GM21619 (cell line): Measurements from ENCODE around the gene CAMK4.

Source experiments
- ATAC-seq: cut with Tn5 transposase; IDR thresholded peaks from one replicate; pipeline ENCODE4 v1.9.1; 2021; ENCODE audit not compliant: unreplicated experiment

Gene CAMK4

DNA sequence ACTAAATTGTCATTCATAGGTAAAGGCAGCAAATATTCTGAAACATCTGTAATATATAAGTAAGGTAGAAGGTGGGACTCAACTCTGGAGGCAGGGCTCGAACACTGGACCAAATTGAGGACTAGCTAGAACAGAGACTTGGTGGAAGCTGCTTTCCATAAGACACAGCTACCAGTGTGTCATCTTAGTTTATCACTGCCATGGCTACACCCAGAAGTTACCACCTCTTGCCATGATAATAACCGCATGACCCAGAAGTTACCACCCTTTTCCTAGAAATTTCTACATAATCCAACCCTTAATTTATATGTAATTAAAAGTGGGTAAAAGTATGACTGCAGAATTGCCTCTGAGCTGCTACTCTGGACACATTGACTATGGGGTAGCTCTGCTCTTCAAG is 188.4 kb downstream of the CAMK4 start:
- no peak for ATAC-seq

DNA sequence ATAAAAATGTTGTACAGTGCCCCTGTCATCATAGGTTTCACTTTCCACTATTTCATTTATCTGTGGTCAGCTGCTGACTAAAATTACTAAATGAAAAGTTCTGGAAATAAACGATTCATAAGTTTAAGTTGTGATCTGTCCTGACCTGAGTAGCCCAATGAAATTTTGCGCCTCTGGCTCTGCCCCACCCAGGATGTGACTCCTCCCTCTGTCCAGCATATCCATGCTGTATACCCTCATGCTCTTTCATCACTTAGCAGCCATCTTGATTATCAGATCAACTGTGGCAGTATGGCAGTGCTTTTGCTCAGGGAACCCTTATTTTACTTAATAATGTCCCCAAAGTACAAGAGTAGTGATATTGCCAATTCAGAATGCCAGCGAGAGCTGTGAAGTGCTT is 190.9 kb downstream of the CAMK4 start:
- no peak for ATAC-seq

DNA sequence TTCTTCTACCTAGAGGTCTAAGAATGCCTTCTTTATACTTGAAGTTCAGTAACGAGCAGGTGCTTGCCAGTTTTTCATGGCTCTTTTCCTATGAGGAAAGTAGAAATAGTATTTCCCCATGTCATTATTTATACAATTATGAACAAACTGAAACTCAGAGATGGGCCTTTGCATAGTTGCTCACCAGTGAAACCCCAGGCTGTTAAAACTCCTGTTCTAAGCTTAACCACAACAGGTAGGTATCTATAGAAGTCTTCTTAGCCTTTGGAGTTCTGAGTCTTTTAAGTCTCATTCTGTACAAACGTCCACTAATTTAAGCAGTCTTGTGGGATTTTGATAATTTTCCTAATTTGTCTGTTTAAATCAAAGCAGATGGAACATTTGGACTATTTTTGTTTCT is 198.1 kb downstream of the CAMK4 start:
- peak; percentile 74 for ATAC-seq

DNA sequence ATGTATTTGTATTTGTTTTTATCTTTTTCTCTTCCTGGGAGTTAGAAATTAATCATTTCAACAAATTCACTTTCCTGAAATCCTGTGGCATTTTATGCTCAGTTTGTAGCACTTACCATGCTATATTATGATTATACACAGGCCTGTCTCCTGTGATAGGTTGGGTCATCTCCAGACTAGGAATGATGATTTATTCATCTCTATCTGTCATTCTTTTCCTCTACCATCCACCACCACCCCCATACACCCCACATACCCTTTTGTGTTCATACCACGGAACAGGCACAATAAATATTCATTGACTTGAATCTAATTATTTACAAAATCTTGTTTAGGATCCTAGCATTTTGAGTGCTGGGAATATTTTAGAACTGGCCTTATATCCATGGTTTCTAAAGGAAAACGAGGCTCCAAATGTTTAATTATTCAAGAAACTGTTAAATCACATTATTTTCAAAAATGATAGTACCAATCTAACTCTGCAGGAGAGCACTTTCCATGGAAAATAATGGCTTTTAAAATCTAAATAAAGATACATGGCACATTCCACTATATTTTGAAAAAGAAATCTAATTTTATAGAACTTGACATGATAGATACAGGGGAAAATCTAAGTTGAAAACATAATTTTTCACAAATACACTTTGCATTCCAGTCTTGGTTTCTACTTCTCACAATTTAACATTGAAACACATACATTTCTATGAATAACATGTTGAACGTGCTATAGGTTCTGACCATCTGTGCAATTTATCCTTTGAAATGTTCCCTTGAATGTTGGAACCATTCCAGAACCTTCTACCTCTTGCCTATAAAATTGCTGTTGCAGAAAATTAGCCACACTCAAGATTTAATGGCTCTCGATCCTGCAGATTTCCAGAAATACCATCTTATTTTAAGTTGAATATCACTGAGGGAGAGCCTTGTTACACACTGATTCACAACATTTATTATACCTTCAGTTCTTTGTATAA is 198.8 kb downstream of the CAMK4 start:
- ATAC-seq = no peak

DNA sequence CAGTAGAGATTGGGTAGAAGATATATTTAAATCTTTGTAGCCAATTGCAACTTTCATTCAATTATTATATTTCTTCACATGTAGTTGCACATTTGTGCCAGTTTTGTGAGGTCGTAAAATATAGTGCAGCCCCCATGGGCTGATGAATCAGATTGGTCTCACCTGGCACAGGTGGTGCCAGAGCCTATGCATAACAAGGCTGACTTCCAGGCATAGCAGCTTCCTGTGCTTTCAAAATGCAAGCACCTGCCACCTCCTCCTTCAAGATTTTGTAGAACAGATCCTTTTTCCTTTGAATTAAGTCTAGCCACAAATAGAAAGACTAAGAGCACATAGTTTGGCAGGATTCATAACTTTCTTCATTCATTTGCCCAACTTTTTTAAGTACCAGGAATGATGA is 201.0 kb downstream of the CAMK4 start:
- no peak for ATAC-seq

DNA sequence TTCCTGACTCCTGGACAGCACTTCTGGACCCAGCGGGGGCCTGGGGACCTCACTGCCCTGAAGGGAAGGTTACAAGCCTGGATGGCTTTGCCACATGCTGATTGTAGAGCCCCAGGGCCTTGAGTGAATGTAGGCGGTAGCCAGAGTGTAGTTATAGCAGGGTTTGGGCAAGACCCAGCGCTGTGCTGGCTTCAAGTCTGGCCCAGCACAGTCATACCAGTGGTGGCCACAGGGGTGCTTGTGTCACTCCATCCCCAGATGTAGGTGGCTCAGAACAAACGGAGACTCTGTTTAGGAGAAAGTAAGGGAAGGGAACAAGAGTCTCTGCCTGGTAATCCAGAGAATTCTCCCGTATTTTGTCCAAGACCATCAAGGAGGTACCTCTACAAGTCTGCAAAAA is 203.6 kb downstream of the CAMK4 start:
- ATAC-seq = no peak

DNA sequence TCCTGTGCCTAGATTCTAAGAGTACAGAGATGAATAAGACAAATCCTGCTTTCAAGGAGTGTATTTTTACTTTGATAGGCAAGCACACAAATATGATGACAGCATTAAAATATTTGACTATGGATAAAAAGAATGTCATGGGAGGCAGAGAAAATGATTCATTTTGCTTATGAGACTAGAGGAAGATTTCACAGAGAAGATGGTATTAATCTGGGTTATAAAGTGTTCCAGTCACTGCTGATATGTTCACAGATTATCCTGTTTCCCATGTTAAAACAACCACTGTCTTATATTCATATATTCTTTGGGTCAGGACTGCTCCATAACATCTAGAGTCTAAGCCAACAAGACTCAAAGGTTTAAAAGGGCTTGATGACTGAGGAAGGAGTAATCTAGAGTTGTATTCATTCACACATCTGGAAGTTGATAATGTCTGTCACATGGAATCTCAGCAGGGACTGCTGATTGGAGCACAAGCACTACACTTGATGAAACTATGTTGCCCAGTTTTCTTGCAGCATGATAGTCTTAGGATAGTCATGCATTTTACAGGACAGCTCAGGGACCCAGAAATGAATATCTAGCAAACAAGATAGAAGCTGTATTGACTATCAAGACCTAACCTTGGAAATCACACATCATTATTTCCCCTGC is 208.8 kb downstream of the CAMK4 start:
- ATAC-seq = no peak

DNA sequence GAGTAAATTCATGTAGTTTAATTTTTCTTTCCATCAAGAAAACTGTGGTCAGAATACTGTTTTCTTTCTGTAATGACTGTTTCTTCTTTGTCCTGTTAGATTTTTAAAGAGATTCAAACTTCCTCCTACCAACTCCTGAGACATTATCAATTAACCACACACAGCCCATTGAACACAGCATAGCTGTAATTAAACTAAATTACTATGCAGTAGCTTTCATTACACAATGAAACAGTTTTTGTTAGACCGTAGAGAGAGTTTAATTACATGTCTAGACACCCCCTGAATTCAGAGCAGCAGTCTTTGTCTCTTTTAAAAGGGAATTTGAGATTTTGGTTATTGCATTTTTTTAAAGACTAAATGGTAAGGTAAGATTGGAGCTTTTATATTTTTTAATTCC is 210.6 kb downstream of the CAMK4 start:
- no peak for ATAC-seq

DNA sequence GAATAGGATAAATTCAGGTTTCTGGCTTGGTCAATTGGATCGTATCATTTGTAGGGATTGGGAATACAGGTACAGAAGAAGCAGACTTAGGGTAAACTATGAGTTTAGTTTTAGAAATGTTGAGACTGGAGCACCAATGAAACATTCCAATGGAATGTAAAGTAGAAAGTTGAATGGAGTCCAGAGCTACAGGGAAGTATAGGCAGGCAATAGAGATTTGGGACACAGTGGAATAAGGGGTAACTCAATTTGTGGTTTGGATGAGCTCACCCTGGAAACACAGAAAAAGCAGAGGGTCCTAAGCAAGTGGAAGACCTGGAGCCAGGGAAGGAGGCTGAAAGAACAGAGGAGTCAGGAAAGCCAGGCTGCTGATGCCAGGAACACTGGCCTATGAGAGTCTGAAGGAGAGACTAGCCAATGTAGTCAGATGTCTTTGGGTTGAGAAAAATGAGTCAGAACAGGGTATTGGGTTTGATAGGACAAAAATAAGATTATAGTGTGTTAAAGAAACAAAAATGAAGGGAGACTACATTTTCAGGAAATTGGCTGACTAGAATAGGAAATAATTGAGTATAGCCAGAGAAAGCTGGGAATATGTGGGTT is 215.4 kb downstream of the CAMK4 start:
- no peak for ATAC-seq

DNA sequence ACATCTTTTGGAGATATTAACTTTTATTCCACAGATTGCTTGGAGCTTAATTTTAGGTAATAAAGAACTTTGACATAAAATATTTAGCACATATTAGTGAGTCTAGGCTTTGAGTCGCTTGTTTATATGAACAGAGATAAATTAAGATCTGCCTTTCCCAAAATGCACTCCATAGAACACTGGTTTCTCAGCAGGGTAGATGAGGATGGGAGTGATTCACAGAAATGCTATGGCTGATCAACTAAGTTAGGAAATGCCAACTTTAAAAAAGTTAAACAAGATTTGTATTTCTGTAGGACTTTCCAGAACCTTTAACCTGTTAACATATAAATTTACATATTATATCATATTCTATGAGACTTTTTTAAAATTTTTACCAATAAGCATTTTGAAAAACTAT is 222.9 kb downstream of the CAMK4 start:
- ATAC-seq = no peak

DNA sequence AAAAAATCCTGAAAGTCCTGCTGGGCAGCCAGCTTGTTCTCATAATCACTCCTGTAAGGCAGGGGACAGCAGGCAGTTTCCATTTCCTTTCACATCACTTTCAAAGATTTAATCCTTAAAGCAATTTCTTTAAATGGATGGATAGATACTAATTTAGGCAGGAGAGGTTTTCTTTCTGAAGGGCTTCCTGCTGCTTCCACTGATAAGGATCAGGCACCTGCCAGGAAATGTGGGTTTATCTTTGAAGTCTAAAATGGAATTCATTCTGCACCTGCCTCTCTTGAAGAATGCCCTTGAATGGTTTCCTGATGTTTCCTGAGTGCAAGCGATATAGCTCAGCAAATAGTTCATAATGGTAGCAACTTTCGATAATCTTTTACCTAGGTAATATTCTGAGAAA is 223.6 kb downstream of the CAMK4 start:
- ATAC-seq = no peak

DNA sequence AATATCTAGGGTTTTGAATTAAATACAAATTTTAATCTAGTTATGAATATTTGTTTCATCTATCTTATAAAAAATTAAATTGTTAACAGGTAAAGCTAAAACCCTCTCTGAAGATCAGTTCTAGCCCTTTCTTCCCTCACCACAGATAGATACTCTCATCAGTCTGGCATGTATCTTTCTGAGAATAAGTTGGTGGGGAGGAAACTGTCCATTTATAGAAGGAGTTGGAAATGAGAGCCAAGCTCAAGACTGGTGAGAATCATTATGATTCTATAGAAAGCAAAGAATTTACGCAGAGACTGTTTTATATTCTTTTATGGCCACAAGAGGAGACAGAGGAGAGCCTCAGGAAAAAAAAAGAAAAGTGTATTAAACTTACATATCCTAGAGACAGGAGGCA is 229.1 kb downstream of the CAMK4 start:
- no peak for ATAC-seq

DNA sequence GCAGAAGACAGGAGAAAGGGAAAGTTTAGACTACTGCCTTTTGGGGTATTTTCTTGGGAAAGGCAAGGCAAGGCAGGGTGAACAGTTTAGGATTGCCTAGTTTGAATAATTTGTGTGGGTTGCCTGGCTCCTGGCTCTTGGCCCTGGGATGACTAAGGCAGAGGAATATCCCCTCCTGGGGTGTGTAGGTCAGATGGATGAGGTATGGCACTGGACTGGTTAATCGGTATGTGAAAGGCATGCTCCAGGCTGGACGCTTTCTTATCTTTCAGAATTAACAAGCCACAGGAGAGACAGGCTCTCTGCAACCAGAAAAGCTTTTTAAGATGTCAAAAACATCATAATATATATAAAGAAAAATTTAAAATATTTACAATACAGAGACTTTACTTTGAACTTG is 229.6 kb downstream of the CAMK4 start:
- ATAC-seq = no peak

DNA sequence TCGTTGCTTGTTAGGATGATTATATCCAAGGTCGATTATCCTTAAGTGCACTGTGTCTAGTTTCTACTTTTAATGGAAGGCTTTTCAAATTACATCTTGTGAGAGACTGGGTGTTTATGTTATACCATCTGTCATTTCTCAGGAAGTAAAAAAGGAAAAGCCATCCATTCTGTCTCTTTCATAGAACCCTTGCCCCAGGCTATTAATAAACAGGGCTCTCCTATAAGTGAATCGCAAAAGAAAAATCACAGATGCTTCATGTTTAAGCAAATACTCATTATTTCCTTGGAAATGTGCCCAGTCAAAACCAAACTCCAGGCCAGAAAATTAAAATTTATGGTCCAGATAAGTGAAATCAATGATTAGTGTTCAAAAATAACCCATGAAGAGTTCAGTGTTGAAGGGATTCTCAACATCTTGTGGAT is 230.0 kb downstream of the CAMK4 start:
- no peak for ATAC-seq

DNA sequence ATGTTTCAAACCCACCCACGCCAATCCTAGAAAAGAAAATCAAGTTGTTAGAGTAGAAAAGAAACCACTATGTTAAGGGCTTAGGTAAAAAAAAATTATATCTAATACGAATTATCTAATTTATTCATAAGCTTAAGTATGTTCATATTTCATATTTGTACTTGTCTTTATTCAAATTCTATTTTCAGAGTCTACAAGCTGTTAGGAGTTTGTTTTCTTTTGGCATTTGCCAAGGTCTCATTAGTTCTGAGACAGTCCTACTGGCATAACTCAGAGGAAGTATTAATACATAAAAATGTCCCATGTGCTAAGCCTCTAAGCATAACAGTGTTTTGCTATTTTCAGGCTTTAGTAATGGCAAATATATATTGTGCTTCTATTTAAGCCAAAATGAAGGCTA is 230.6 kb downstream of the CAMK4 start:
- no peak for ATAC-seq

DNA sequence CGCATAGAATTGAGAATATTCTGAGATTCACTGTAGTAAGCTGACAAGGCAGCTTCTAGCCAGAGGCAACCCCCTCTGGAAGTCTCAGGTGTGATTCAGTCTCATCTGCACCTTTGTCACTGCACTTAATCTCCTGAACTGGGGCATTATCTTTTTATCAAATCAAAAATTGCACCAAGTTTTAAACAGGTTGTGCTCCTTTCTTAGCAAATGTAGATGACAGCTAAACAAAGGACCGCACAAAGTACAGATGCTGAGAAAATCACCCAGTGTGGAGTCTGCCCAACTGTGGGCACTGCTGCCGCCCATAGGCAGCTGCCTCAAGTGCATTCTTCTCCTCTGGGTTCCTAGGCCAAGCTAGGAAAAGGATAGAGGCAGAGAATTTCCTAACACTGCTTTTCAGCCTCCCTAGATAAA is 237.1 kb downstream of the CAMK4 start:
- peak; percentile 57 for ATAC-seq

DNA sequence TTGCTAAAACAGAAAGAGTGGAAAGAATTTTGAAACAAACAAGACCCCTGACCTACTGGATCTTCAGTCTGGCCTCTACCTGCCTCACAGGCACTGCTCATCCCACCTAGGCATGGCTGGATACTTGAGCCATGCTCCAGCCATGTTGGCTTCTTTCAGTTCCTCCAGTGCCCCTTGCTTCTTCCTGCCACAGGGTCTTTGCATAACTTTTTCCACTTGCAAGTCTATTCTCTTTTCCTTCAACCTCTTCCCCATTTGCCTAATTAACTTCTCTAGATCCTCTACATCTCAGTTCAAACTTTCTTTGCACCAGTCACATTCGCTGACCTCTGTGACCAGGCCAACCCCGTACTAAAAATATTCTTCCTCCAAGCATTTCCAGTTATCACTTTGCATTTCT is 237.8 kb downstream of the CAMK4 start:
- ATAC-seq = no peak

DNA sequence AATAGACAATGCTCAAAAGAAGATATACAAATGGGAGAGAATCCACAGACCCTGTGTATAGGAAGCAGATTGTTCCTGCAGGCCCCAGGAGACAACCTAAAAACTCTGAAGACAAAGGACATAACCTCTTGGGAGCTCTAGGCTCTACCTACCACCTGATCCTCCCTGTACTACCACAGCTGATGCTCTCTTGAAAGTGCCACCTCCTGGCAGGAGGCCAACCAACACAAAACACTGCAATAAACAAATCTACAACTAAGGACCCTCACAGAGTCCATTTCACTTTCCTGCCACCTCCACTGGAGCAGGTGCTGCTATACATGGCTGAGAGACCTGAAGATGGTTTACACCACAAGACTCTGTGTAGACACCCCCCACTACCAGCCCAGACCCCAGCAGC is 239.1 kb downstream of the CAMK4 start:
- ATAC-seq = no peak

DNA sequence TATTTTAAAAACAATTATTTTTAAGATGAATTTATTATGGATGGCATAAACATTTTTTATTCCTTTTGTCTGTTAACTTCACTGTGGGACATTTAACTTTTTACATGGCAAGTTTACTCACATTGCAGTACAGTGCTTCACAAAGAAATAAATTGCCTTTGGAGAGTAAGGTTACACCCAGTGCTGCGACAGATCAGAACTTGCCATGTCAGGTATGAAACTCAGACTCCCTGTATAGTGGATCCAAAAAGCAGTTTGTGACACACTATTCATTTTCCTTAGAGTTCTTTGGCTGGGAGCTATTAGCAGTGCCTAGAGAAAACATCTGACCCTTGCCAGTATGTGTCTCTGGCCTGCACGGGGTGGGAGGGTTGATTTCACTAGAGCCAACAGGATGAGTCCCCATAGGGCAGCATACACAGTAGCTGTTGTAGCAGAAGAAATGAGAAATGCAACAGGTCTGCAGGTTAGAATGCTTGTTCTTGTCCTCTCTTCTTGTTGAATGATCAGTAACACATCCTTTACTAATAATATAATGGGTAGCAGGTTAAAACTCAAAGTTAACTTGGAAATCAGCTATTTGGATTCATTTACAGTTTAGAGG is 245.2 kb downstream of the CAMK4 start:
- no peak for ATAC-seq

DNA sequence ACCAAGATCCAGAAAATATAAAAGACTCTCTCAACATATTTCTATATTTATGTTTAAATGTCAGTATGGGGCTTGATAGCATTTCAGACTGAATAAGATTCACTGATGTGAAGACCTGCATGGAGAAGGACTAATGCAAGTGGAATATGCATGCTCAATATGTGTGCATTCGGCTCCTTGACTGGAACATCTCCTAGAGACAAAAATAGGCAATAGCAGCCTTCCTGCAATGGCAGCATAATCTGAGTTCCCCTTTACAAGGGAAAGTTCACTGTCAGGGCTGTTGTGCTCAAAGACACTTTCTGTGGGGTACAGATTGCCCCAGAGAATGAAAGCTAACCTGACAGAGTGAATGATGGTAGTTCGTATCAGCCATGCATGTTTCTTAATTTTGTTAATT is 245.7 kb downstream of the CAMK4 start:
- no peak for ATAC-seq

DNA sequence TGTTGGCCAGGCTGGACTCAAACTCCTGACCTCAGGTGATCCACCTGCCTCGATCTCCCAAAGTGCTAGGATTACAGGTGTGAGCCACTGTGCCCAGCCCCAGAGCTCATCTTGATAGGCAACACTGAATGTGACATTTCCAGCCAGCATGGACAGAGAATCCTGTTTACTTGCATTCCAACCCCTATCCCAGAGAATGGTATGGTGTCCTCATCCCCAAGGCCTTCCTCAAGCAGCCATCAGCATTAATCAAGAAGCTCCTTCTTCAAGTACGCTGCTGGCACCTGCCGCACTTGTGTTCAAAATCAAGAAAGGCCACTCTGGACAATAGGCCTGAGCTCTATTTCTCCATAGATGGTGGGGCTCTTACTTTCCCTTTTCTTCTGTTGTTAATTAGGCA is 247.9 kb downstream of the CAMK4 start:
- ATAC-seq = no peak

DNA sequence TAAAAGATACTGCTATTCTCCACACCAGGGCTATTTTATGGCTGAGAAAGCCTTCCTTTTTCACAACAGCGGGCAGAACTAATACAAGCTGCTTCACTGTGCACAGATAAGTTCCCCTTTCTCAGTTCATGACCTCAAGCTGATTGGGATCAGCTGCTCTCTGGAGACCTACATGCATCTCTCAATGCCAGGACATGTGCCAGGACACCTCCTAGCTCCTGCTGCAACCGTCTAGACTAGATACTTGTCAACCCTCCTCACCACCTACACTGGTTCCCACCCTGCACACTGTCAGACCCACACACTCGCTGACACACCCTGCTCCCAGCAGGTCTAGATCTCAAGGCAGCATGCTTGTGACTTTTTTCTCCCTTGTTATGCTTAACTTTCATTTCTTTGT is 248.4 kb downstream of the CAMK4 start:
- no peak for ATAC-seq
